Stimulated activated CD8-positive, alpha-beta memory T cell treated with anti-CD3 and anti-CD28 coated beads, Interleukin-7, amount 100 ng/mL, for 48 hours (primary cell): ENCODE results near the gene RYR3.
"Not testable (repeated sequence)": the region's sequence is repeated elsewhere in the genome, so short reads cannot be mapped to it uniquely, and the experiment has no call there.

Experiments used
- DNase-seq, 2 donors: peaks; one replicate each; pipeline ENCODE4 v3.0.0-alpha.2; 2020; ENCODE audit warnings: low read depth in 1 of 2; ENCODE audit errors: extremely low read depth in 1 of 2

Gene RYR3

DNA sequence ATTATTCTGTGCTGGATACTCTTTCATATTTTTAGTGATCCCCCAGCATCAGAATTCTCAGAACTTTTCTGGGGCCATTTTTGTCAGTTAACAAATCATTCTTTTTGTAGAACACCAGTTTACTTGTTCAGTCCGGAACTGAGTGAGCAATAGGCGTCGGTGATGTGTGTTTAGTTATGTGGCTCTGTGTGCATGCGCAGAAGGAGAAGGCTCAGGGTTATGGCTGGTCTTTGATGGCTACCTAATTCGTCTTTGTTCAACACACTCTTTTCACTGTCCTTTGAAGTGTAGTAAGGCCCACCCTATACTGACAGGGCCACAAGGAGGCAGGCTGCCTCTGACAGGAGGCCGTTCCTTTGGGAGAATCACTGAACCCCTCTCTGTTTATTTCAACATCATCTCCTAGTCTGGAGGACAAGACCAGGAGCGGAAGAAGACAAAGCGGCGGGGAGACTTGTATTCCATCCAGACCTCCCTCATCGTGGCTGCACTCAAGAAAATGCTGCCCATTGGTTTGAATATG is 499.4 kb downstream of the RYR3 start:
- no peak for DNase-seq

DNA sequence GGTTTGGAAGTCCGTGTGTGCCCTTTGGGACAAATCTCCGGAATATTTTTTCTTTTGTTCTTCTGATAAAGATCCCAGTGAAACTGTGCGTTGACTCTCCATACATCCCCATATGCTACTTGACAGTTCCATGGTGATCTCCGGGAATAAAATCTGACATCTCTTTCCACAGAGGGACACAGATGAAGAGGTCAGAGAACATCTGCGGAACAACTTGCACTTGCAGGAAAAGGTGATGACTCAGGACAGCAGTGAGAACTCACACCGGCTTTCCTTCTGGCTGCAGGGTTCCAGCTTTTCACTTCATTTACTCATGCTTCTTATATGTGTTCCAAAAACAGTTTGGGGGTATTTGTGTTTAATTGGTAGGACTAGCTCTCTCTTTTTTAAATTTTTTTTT is 500.0 kb downstream of the RYR3 start:
- no peak for DNase-seq

DNA sequence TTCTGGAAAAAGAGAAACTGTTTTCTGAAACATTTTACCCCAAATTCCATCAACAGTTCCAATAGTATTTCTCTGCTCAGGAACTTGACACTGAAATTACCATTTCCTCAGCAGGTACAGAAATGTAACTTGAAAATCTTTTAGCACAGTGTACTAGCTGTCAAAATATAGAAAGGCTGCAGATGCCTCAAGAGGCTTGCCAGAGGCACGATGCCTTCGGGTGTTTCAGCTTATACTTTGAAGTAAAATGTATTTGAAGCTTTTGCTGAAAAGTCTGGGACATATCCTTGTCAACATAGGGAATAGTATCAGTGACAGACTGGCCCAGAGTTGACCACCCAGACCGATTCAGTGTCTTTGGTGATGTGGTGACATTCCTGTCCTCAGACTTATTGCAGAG is 503.1 kb downstream of the RYR3 start:
- DNase-seq: no peak

DNA sequence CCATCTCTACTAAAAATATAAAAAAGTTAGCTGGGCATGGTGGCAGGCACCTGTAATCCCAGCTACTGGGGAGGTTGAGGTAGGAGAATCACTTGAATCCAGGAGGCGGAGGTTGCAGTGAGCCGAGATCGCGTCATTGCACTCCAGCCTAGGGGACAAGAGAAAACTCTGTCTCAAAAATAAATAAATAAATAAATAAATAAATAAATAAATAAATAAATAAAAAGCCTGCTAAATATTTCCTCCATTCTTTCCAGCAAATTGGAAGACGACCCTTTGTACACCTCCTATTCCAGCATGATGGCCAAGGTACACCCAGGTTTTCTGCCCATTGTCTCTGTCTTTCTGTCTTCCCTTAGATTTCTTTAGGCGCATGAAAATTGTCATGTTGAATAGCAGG is 508.7 kb downstream of the RYR3 start:
- DNase-seq: not testable (repeated sequence)

DNA sequence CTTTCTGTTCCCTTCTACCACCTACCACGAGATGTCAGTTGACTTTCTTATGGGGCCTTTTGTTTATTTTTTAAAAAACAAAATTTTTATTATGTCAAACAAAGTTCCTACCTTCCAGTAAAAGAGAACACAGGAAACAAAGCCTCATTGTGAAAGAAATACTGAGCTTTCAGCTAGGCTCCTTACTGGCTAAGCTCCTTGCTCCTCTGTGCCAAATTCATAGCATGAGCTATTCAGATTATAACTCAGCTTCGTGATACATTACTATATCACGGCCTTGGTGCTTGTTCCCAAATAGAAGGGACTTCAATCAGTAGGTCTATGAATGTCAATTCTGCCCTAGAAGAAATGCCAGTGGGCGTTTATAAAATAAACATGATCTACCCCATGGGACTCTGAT is 511.7 kb downstream of the RYR3 start:
- DNase-seq: no peak

DNA sequence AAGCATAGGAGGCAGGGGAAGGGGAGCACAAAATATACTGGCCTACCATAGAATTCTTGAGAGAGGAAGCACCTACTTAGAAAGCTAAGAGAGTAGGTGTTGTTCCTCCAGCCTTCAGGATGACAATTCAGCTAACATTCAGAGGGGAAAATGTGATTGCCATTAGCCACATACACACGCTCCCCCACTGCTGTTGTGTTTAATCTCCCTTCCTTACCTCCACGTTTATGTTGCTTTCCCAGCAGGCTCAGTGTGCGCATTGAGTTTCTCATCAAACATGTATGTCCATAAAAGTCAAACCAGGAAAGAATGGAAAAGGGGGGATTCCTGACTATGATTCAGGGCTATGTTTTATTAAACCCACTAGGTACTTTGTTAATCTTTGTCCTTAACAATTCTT is 512.4 kb downstream of the RYR3 start:
- DNase-seq: no peak

DNA sequence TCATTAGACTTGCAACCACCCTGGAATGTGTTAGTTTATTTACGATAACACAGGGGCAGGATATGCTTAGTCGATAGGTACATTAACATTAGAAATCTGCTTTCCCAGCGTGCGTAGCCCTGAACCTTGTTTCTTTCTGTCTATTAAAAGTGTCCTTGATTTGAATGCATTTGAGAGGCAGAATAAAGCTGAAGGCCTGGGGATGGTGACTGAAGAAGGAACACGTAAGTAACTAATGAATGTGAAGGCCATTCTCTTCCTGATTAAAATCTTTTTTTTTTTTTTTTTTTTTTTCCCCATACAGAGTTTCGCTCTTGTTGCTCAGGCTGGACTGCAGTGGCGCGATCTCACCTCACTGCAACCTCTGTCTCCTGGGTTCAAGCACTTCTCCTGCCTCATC is 514.7 kb downstream of the RYR3 start:
- no peak for DNase-seq

DNA sequence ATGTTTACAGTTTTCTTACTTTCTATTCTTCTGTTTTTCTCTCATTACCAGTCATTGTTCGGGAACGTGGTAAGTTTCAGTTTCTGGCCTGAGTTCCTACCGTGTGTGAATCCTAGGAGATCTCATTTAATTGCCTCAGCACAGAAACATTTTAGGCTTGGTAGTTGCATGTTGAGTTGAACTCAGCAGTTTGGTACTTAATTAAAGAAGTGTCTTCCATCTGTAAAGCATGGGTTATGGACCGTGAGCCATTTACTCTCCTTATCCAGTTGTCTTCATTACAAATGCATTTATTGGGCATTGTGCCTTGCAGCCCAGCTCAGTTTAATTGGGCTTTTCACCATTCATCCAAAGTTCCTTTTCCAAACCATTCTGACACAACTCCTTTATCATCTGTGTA is 515.4 kb downstream of the RYR3 start:
- no peak for DNase-seq

DNA sequence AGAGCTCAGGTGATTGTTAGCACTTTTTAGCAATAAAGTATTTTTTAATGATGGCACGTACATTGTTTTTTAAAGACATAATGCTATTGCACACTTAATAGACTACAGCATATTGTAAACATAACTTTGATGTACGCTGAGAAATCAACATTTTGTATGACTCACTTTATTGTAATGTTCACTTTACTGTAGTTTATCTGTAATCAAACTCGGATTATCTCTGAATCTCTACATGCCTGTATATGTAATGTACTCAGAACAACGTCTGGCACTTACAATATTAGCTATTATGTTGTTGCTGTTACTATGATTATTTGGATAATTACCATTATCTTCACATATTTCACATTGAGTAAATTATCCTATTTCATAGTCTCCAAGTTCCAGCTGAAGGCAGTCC is 519.6 kb downstream of the RYR3 start:
- no peak for DNase-seq

DNA sequence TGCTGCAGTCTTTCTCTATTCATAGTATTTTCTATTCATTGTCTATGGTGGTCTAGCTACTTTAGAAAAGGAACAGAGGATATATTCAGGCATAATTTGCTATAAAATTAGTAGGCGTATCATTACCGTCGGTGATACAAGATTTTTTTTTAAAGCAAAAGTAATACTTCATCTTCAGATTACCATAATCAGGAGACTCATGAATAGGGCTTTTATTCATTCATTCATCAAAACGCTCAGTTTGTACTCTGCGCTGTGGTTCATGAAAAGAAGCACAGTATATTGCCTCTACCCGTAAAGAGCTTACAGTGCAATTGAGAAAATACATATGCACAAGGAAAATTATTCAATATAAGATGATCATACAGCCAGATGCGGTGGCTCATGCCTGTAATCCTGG is 520.9 kb downstream of the RYR3 start:
- DNase-seq: no peak

DNA sequence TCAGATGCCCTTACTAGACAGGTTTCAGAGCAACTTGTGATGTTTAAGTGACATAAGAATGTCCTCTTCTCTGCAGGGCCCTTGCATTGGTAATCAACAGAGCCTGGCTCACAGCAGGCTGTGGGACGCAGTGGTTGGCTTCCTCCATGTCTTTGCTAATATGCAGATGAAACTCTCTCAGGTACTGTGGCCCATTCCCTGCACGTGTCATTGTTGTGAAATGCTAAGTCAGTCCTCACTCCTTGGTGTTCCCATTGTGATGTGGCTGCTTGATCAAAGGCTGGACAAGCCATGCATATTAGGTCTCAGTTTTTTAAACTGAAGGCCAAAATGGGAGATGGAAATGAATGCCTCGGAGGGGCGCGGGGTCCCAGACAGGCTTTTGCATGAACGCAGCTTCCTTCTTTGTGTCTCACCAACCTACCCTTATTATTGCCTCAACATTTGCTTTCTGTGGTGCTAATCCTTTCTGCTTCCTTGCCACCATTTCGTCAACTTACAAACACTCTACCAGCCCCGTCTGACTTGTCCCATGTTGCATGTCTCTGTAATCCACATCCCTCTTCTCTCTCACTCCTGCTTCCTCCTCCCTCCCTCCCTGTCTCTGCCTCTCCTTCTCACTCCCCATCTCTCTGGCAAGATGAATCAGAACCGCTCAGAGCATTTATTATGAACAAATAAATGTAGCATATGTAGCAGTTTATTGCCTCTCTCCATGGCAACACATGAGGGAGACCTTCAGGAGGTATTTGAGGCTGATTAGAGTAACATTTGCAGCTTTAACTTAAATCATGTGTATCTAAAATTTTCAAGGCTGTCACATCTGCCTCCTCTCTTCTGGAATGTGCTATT is 524.4 kb downstream of the RYR3 start:
- DNase-seq: no peak

DNA sequence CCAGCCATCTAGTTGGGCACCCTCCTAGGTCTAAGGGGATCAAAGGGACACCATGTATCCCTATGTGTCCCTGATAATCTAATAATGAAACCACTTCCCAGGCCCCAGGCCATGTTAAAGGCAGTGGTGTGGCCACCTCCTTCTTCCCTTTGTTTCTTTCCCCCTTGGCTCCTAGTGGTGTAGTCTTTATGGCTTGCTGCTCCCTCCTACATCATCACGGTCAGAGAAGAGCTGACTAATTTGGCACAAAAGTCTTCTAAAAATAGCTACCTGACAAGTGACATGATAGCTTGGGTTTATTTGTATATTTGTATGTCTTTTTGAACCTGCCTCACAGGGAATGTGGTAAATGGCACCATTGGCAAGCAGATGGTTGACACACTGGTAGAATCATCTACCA is 526.5 kb downstream of the RYR3 start:
- no peak for DNase-seq

DNA sequence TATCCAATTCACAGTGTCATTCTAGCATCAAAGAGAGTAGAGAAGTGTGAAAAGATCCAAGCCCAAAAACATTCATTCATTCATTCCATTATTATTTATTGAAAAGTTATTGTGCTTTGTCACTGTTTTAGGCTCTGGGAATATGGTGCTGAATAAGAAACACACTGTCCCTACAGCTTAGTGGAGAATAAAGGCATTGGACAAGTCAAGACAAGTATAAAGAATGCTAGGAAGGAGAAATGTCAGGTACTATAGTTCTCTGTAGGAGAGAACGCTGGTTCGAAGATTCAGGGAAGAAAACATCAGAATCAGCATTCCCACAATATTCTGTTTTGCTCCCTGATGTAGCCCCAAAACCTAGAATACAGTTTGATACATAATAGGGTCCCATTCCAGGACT is 528.8 kb downstream of the RYR3 start:
- DNase-seq: no peak

DNA sequence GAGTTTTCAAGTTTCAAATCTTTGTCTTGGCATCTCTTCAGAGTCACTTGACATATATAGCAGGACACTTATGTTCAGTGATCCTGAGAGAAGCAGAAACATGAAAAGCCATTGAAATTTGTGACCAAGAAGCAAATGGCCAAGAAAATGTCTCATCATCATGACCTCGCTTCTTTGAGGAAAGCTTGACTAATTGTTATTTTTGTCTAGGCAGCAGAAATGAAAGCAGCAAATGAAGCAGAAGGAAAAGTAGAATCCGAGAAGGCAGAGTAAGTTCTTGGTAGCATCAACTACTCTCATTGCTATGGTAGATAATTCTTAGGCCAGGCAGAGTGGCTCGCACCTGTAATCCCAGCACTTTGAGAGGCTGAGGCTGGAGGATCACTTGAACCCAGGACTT is 529.8 kb downstream of the RYR3 start:
- DNase-seq: no peak

DNA sequence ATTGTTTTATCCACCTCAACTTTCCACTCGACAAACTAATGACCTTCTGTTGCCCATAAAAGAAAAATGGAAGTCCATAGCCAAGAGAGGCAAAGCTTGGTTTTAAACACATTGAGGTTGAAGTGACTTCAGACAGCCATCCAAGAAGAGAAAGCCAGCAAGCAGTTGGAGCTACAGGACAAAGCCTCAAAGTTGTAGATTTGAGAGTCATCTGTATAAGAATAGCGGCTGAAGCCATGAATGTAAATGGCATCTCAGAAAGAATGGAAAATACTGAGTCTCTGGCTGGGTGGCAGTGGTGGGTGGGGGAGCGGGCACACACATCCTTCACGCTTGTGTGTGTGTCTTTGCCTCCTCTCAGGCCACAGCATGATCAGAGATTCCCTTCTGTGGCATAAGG is 533.4 kb downstream of the RYR3 start:
- no peak for DNase-seq

DNA sequence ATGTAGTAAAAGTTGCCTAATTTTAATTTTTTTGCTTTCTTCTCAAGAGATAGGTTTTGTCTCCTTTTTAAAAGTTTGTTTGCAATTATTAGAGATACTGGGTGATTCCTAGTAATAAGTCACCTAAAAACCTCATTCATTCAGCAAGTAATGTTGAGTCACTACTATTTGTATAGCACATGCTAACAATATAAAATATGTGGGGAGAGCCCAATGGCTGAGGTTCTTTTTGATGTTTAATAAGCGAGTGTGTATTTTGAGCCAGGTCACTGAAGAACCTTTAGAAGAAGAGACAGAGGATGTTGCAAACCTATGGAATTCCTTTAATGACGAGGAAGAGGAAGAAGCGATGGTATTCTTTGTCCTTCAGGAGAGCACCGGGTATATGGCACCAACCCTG is 533.8 kb downstream of the RYR3 start:
- DNase-seq: no peak

DNA sequence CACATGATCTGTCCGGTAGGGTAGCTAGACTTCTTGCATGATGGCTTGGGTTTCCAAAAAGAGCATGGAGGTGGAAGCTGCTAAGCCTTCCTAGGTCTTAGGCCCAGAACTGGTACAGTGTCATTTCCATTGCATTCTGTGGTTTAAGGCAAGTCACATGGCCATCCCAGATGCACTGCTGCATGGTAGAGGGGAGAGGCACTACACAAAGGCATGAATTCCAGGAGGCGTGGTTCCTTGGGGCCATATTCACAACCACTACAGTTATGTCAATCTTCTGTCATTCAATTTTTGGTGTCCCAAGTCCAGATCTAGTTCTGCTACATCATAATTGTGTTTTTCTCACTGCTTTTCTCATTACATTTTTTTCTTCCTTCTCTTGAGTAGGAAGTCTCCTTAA is 535.4 kb downstream of the RYR3 start:
- no peak for DNase-seq

DNA sequence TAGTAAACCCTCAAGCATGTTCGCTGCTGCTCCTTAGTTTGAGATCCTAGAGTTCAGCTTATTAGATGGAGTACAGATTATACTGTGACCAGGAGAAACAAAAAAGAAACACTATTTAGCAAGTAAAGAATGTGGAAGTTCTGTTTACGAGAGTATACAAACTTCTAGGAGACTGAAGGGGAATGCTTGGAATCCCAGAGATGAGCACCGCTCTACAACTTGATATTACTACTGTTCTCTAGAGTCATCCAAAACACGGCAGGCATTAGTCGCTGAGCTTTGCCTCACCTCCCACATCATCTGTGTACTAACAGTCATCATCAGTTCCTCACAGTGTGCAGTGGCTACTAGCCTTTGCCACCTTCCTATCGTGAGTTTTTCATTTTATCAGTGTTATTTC is 536.1 kb downstream of the RYR3 start:
- no peak for DNase-seq

DNA sequence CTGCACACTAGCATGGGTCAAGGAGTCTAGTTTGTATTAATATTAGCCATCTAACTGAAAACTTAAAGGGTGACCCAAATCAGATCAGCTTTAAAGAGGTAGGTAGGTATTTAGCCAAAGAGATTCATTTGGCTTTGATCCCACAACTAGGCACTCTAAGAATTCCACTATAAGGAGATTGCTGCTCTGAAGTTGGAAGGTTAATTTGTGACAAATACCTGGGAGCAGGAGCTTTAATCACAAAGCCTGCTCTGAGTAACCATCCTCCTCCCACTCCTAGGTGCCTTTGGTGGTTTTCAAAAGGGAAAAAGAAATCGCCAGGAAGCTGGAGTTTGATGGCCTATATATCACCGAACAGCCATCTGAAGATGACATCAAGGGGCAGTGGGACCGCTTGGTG is 537.2 kb downstream of the RYR3 start:
- no peak for DNase-seq

DNA sequence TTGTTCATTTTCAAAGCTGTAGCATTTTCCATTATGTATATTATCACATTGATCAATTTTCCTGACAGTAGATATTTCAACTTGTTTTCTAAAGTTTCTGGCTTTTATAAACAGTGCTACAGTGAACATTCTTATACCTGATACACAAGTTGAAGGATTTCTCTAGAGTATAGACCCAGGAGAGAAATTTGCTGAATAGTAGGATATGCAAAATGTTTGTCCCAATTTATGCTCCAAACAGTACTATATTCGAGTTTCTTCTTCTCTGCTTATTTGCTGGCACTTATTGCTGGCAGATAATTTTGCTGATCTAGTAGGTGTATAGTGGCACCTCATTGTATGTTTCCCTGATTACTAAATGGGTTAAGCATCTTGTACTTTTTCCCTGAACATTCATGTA is 540.3 kb downstream of the RYR3 start:
- no peak for DNase-seq

DNA sequence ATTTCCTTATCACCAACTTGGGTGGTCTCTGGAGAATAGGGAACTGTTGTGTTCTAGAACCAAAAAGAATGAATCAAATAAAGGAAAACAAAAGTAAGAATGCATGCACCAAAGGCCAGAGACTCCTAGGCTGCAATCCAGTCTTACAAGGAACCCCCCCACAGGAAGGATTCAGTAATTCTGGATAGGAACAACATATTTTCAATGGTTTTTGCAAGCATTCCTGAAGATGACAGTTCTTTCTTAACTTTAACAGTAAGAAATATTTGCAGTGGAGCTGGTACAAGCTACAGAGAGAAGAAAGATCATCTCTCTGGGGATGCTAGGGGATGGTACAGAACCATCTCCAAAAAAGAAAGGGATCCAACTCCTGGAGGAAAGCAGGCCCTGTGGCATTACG is 541.3 kb downstream of the RYR3 start:
- no peak for DNase-seq

DNA sequence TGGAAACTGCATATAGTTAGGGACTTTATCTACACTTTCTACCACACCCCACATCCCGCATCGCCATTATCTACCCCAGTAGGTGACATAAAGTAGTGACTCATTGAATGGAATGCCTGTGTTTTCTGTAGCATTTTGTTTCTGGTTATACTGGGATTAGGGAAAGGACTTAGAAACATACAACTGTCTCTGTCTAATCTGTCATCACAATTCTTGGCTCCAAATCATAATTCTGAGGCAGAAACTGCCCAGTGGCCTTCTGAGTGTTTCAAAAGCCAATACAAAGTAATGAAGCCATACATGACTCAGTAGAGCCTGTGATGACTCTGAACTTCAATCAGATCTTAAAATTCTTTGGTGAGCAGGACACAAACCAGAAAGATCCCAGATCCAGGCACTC is 541.8 kb downstream of the RYR3 start:
- no peak for DNase-seq

DNA sequence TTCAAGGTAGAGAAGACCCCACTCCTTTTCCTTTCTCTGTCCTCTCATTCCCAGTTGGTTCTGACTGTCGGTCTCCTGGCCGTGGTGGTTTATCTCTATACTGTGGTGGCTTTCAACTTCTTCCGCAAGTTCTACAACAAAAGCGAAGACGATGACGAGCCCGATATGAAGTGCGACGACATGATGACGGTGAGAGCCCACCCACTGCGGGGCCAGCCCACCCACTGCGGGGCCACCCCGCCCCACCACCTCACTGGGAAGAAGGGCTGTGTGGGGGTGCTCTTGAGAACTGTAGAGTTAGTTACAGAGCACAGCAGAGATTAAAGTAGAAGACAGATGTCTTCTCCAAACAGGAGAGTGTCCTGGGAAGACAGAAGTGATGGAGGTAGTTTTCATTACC is 547.0 kb downstream of the RYR3 start:
- DNase-seq: no peak
